SK-N-SH (cell line): ENCODE data around the gene TSC2. TPM values are rescaled to one million over a fixed set of nuclear protein-coding genes. Genes with fewer than 3 reads are reported as not detected.

Experiments used
- CTCF ChIA-PET: fragments of 300-600, 350-600 bp; formaldehyde crosslinking; extraction: SDS; loops from one replicate; lab custom pipeline; 2021; lab: Yijun Ruan, JAX
- POLR2A ChIA-PET: fragments of 350-600 bp; sonication (Branson Sonifier 250); formaldehyde crosslinking; extraction: SDS; loops from one replicate; lab custom pipeline; 2020; ENCODE audit warnings: antibody characterized with exemption, inconsistent platforms; lab: Yijun Ruan, JAX
- DNase-seq: peaks from one replicate; pipeline ENCODE4 v3.0.0; 2012
- H2AFZ ChIP-seq: fragments of 200-600 bp; sonication (generic); 2 replicates; pipeline ENCODE4 v1.8.1; 2016; ENCODE audit warnings: antibody characterized with exemption, mild to moderate bottlenecking, low read depth
- H3F3A ChIP-seq: fragments of 200-600 bp; sonication (generic); replicated peaks from 2 replicates; pipeline ENCODE3; 2016; ENCODE audit warnings: antibody characterized with exemption, mild to moderate bottlenecking; ENCODE audit not compliant: insufficient read depth
- H3K27ac ChIP-seq, 2 experiments: fragments of 200-500 bp in 1 of 2; fragments of 200-600 bp in 1 of 2; sonication (Bioruptor generic) in 1 of 2; sonication (generic), shearing (Covaris generic) in 1 of 2; 2 replicates each; pipeline versions ENCODE4 v1.5.1 to v1.6.1; 2014 to 2016; ENCODE audit warnings: low read depth in 2 of 2, inconsistent platforms in 1 of 2, low read length in 1 of 2, mild to moderate bottlenecking in 1 of 2, mixed read lengths in 1 of 2
- H3K27me3 ChIP-seq: fragments of 200-600 bp; sonication (generic), shearing (Covaris generic); 2 replicates; pipeline ENCODE4 v1.6.1; 2016; ENCODE audit warnings: mixed run types; ENCODE audit not compliant: insufficient read depth
- H3K36me3 ChIP-seq, 2 experiments: fragments of 200-500 bp in 1 of 2; fragments of 200-600 bp in 1 of 2; sonication (Bioruptor generic) in 1 of 2; sonication (generic) in 1 of 2; replicated peaks in 1 of 2; 2 replicates each; pipeline versions ENCODE3 to v1.5.1; 2014 to 2016; ENCODE audit warnings: low read length in 1 of 2, mild to moderate bottlenecking in 1 of 2; ENCODE audit not compliant: insufficient read depth in 2 of 2, control insufficient read depth in 1 of 2
- H3K4me1 ChIP-seq, 2 experiments: fragments of 200-500 bp in 1 of 2; fragments of 200-600 bp in 1 of 2; sonication (Bioruptor generic) in 1 of 2; sonication (generic), shearing (Covaris generic) in 1 of 2; 2 replicates each; pipeline versions ENCODE4 v1.5.1 to v1.6.1; 2014 to 2016; ENCODE audit warnings: low read depth in 1 of 2, low read length in 1 of 2, mixed run types in 1 of 2; ENCODE audit not compliant: insufficient read depth in 2 of 2, control insufficient read depth in 1 of 2
- H3K4me2 ChIP-seq: fragments of 200-600 bp; sonication (generic), shearing (Covaris generic); 2 replicates; pipeline ENCODE4 v1.6.1; 2017; ENCODE audit warnings: mixed run types
- H3K4me3 ChIP-seq, 2 experiments: fragments of 200-500 bp in 1 of 2; fragments of 200-600 bp in 1 of 2; sonication (Bioruptor generic) in 1 of 2; sonication (generic), shearing (Covaris generic) in 1 of 2; 2 replicates each; pipeline versions ENCODE4 v1.5.1 to v1.8.1; 2014 to 2016; ENCODE audit warnings: low read depth in 2 of 2, inconsistent platforms in 1 of 2, low read length in 1 of 2, mild to moderate bottlenecking in 1 of 2, mixed read lengths in 1 of 2, moderate library complexity in 1 of 2
- H3K79me2 ChIP-seq: fragments of 200-600 bp; sonication (generic); 2 replicates; pipeline ENCODE4 v1.8.1; 2017; ENCODE audit warnings: mild to moderate bottlenecking; ENCODE audit not compliant: insufficient read depth
- H3K9ac ChIP-seq: fragments of 200-600 bp; sonication (generic); 2 replicates; pipeline ENCODE4 v1.6.1; 2017; ENCODE audit warnings: mixed run types
- H3K9me2 ChIP-seq: fragments of 200-600 bp; sonication (generic); 2 replicates; pipeline ENCODE4 v1.6.1; 2017; ENCODE audit warnings: mixed run types
- H3K9me3 ChIP-seq: fragments of 200-600 bp; sonication (generic); 2 replicates; pipeline ENCODE4 v1.6.1; 2017; ENCODE audit warnings: mixed run types, mild to moderate bottlenecking, moderate library complexity
- H4K20me1 ChIP-seq: fragments of 200-600 bp; sonication (generic); 2 replicates; pipeline ENCODE4 v1.6.1; 2017; ENCODE audit warnings: mild to moderate bottlenecking, mixed run types; ENCODE audit not compliant: insufficient read depth
- EP300 ChIP-seq, 2 experiments: IDR thresholded peaks; 2 replicates each; pipeline versions ENCODE4 v1.4.0 to v1.6.1; 2012; ENCODE audit warnings: borderline replicate concordance in 1 of 2, low read depth in 1 of 2, low read length in 1 of 2
- IRF3 ChIP-seq: fragments of 150-350 bp; IDR thresholded peaks from 2 replicates; pipeline ENCODE4 v1.6.1; 2016; ENCODE audit warnings: mild to moderate bottlenecking, low read depth, low read length
- JUND ChIP-seq: IDR thresholded peaks from 2 replicates; pipeline ENCODE4 v1.4.0; 2012
- RFX5 ChIP-seq: IDR thresholded peaks from 2 replicates; pipeline ENCODE4 v1.6.1; 2012; ENCODE audit warnings: mild to moderate bottlenecking, improper control_type of control experiment, low read length
- TEAD4 ChIP-seq: IDR thresholded peaks from 2 replicates; pipeline ENCODE4 v1.4.0; 2012; ENCODE audit warnings: mild to moderate bottlenecking, borderline replicate concordance; ENCODE audit not compliant: insufficient read depth
- WGBS: methylation state at CpG from one replicate; pipeline ENCODE4 v1.1.6; 2017; ENCODE audit warnings: low lambda C conversion rate; 5-methylcytosine and 5-hydroxymethylcytosine counted together
- polyA plus RNA-seq, 3 experiments: library from polyadenylated mRNA; depleted of rRNA; stranded (reverse); fragments of >200 nt; gene quantifications; 2 replicates each; pipeline ENCODE4 v1.2.3, GENCODE V29; 2012
- TF ChIP-seq, protein P1 (sequence below): IDR thresholded peaks from 2 replicates; pipeline ENCODE4 v1.6.1; 2012; ENCODE audit warnings: mild to moderate bottlenecking, low read depth, low read length, moderate library complexity
- TF ChIP-seq, protein P2 (sequence below): fragments of 200-600 bp; sonication (generic); IDR thresholded peaks from 2 replicates; pipeline ENCODE4 v1.6.1; 2017; ENCODE audit warnings: antibody characterized with exemption, mild to moderate bottlenecking, moderate library complexity
- TF ChIP-seq, protein P3 (sequence below): fragments of 150-350 bp; IDR thresholded peaks from 2 replicates; pipeline ENCODE4 v1.6.1; 2017; ENCODE audit warnings: antibody characterized with exemption, low read length, low read depth, borderline replicate concordance

The TSC2 gene
- polyA plus RNA-seq, 1 of the 3 experiments (the other 2 are of a cell fraction) = 96.1 TPM

- Histone ChIP-seq H3K79me2 (peaks cover 2% of the 10 kb centered on the region; the same call in 1 of the 2 replicates), H3F3A (no peaks in the 10 kb centered on the region), H3K4me1 (no peaks in the 10 kb centered on the region), H3K4me2 (no peak overlapping the region), H3K9me3 (no peaks in the 10 kb centered on the region), H3K9me2 (no peaks in the 10 kb centered on the region), H3K36me3 (peaks cover 2 to 64% of the 10 kb centered on the region in 2 experiments), H3K27me3 (no peaks in the 10 kb centered on the region), H2AFZ (no peak overlapping the region), H4K20me1 (no peaks in the 10 kb centered on the region), H3K27ac (no peak overlapping the region), H3K4me3 (no peak overlapping the region), H3K9ac (no peak overlapping the region)
- TF ChIP-seq RFX5 = no peak
- TF ChIP-seq TEAD4 = no peak
- TF ChIP-seq, protein P1, sequence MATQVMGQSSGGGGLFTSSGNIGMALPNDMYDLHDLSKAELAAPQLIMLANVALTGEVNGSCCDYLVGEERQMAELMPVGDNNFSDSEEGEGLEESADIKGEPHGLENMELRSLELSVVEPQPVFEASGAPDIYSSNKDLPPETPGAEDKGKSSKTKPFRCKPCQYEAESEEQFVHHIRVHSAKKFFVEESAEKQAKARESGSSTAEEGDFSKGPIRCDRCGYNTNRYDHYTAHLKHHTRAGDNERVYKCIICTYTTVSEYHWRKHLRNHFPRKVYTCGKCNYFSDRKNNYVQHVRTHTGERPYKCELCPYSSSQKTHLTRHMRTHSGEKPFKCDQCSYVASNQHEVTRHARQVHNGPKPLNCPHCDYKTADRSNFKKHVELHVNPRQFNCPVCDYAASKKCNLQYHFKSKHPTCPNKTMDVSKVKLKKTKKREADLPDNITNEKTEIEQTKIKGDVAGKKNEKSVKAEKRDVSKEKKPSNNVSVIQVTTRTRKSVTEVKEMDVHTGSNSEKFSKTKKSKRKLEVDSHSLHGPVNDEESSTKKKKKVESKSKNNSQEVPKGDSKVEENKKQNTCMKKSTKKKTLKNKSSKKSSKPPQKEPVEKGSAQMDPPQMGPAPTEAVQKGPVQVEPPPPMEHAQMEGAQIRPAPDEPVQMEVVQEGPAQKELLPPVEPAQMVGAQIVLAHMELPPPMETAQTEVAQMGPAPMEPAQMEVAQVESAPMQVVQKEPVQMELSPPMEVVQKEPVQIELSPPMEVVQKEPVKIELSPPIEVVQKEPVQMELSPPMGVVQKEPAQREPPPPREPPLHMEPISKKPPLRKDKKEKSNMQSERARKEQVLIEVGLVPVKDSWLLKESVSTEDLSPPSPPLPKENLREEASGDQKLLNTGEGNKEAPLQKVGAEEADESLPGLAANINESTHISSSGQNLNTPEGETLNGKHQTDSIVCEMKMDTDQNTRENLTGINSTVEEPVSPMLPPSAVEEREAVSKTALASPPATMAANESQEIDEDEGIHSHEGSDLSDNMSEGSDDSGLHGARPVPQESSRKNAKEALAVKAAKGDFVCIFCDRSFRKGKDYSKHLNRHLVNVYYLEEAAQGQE = no peak
- no peak for TF ChIP-seq EP300 (IDR thresholded peaks at IDR 0.05; ENCODE audit: borderline replicate concordance in 1 of 2, low read depth in 1 of 2, low read length in 1 of 2)
- TF ChIP-seq JUND = no peak
- TF ChIP-seq, protein P2, sequence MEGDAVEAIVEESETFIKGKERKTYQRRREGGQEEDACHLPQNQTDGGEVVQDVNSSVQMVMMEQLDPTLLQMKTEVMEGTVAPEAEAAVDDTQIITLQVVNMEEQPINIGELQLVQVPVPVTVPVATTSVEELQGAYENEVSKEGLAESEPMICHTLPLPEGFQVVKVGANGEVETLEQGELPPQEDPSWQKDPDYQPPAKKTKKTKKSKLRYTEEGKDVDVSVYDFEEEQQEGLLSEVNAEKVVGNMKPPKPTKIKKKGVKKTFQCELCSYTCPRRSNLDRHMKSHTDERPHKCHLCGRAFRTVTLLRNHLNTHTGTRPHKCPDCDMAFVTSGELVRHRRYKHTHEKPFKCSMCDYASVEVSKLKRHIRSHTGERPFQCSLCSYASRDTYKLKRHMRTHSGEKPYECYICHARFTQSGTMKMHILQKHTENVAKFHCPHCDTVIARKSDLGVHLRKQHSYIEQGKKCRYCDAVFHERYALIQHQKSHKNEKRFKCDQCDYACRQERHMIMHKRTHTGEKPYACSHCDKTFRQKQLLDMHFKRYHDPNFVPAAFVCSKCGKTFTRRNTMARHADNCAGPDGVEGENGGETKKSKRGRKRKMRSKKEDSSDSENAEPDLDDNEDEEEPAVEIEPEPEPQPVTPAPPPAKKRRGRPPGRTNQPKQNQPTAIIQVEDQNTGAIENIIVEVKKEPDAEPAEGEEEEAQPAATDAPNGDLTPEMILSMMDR = peak; percentile 23; the same call in 1 of the 2 replicates
- no peak for TF ChIP-seq IRF3
- TF ChIP-seq, protein P3, sequence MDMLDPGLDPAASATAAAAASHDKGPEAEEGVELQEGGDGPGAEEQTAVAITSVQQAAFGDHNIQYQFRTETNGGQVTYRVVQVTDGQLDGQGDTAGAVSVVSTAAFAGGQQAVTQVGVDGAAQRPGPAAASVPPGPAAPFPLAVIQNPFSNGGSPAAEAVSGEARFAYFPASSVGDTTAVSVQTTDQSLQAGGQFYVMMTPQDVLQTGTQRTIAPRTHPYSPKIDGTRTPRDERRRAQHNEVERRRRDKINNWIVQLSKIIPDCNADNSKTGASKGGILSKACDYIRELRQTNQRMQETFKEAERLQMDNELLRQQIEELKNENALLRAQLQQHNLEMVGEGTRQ = no peak
- DNase-seq = no peak
- 100% methylated on average over 4 of the region's 19 CpGs for WGBS
- ChIA-PET POLR2A (interaction anchor here (1.2 kb wide), 2 partner anchors 10 to 98 kb away, joined by 3 to 5 read pairs; partner anchors contain the start of gene TRAF7), CTCF (interaction anchor here (0.6 to 2.3 kb wide), 8 partner anchors 10 to 698 kb away, joined by 3 to 8 read pairs (median 4); no protein-coding TSS in a partner anchor)
Observed at GRCh38 chr16:2056681-2057407, 9.1 kb downstream of the TSC2 start.
